GM12864 (cell line): ENCODE data around the gene METTL1.
A peak's percentile ranks its signal among the peaks of the same experiment; 100 is the strongest.
"Not testable (repeated sequence)": the region's sequence is repeated elsewhere in the genome, so short reads cannot be mapped to it uniquely, and the experiment has no call there.

Source experiments
- DNase-seq: peaks from one replicate; pipeline ENCODE4 v3.0.0-alpha.2; 2011; ENCODE audit warnings: low read depth
- H3K4me3 ChIP-seq: 2 replicates; pipeline ENCODE4 v1.5.1; 2011; ENCODE audit warnings: mild to moderate bottlenecking, low read depth, low read length, control low read depth
- CTCF ChIP-seq: IDR thresholded peaks from 2 replicates; pipeline ENCODE4 v1.5.1; 2011; ENCODE audit warnings: low read depth, mild to moderate bottlenecking, moderate library complexity, low read length, control low read depth, inconsistent platforms; ENCODE audit errors: missing control alignments

Gene METTL1

DNA sequence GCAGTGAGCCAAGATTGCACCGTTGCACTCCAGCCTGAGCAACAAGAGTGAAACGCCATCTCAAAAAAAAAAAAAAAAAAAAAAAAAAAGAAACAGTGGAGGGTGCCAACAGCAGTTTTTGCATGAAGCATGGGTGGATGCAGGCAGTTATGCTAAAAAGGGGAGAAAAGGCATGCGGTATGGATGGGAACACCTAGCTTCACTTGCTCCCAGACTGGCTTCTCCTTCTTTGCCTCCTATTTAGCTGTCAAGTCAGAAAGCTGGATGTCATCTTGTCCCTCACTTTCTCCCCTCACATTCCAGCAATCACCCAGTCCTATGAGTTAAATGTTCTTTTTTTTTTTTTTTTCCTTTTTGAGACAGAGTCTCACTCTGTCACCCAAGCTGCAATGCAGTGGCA, 3.1 kb upstream of the METTL1 start:
- no peak for TF ChIP-seq CTCF
- DNase-seq, result no peak
- H3K4me3 ChIP-seq, result no peak overlapping the region

GRCh38 chr12:57774634-57775033, 2.7 kb upstream of the METTL1 start:
- not testable (repeated sequence) for H3K4me3 ChIP-seq, DNase-seq

DNA sequence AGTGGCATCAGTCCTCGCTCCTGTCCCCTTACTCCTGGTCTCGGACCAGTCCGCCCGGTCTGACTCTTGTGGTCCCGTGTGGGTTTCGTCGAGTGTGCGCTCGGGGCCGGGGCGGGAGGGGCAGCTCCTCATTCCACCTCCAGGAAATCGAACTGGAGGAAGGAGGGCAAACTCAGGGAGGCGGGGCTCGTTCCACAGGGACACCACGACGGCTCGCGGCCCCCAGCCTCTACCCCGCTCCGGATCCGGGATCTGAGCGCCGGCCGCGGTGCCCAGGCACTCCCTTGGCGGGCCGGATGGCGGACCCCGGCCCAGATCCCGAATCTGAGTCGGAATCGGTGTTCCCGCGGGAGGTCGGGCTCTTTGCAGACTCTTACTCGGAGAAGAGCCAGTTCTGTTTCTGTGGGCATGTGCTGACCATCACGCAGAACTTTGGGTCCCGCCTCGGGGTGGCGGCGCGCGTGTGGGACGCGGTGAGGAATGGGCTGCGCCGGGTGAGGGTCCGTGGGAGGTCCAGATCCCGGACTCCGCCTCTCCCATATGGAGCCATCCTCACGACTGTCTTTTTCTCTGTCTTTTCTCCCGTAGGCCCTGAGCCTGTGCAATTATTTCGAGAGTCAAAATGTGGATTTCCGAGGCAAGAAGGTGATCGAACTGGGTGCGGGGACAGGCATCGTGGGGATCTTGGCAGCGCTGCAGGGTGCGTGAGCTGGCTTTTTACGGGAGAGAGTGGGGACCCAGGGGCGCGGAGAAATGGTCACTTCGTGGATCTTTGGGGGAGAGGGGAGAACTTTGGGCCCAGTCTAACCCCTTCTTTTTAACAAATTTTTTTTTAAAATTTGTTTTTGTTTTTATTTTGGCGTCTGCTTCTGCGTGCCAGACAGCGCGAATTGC, 771 bp upstream of the METTL1 start, which contains the start of gene EEF1AKMT3:
EEF1AKMT3 (plus strand) TSS at position 186 of the 894 bp plus-strand sequence; CDS start at position 297, 111 bp downstream.
- DNase-seq, result no peak
- no peak for TF ChIP-seq CTCF
- peak within 1 kb of the TSS; percentile 65 for H3K4me3 ChIP-seq

GRCh38 chr12:57771236-57771872, 551 bp downstream of the METTL1 start:
- TF ChIP-seq CTCF, result no peak
- H3K4me3 ChIP-seq, result peak overlapping the region; percentile 65
- DNase-seq, result peak; percentile 76

- no peak for DNase-seq
- no peak overlapping the region; the same call in 1 of the 2 replicates for H3K4me3 ChIP-seq
- no peak for TF ChIP-seq CTCF
Observed at GRCh38 chr12:57770734-57771133, 1.2 kb downstream of the METTL1 start.

DNA sequence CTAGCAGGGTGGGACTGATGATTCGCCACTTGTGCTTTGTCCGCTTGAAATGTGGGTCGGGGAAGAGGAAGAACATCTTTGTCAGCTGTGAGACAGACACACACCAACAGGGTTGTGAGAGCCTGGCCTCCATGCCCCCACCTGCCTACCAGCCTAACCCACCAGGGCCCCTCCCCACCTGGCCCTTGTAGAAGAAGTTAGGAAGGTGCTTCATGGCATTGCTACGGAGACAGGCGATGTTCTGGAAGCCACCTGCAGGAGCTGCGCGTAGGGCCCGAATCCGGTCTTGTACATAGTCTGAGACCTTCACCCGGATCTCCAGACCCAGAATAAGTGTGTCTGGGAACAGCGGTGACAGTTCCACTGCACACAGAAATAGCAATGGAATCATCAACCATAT, 2.3 kb downstream of the METTL1 start:
- no peak for TF ChIP-seq CTCF
- DNase-seq, result no peak
- H3K4me3 ChIP-seq, result no peak overlapping the region

DNA sequence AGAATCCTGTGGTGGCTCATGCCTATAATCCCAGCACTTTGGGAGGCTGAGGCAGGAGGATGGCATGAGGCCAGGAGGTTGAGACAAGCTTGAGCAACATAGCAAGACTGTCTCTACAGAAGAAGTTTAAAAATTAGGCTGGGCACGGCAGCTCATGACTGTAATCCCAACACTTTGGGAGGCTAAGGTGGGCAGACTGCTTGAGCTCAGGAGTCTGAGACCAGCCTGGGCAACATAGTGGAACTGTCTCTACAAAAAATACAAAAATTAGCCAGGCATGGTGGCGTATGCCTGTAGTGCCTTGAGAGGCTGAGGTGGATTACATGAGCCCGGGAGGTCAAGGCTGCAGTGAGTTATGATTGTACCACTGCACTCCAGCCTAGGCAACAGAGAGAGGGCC, 4.0 kb downstream of the METTL1 start:
- TF ChIP-seq CTCF, result no peak
- H3K4me3 ChIP-seq, result no peak overlapping the region
- DNase-seq, result no peak
